Breast epithelium (tissue), 3 donors: ENCODE results near the gene FBXO24.

Source experiments
- POLR2A ChIP-seq: fragments of 450-650 bp; IDR thresholded peaks from one replicate; pipeline ENCODE4 v1.6.1; 2016; ENCODE audit warnings: antibody characterized with exemption, mild to moderate bottlenecking, moderate library complexity
- POLR2AphosphoS5 ChIP-seq, 3 donors: sonication (generic); formaldehyde crosslinking; IDR thresholded peaks; one replicate each; pipeline ENCODE4 v1.6.1; 2017; ENCODE audit warnings: antibody characterized with exemption in 3 of 3
- TF ChIP-seq, protein P1 (sequence below), 3 donors: fragments of 450-650 bp; IDR thresholded peaks; one replicate each; pipeline ENCODE4 v1.5.1; 2016 to 2017; ENCODE audit warnings: antibody characterized with exemption in 3 of 3, mild to moderate bottlenecking in 3 of 3, moderate library complexity in 3 of 3

DNA sequence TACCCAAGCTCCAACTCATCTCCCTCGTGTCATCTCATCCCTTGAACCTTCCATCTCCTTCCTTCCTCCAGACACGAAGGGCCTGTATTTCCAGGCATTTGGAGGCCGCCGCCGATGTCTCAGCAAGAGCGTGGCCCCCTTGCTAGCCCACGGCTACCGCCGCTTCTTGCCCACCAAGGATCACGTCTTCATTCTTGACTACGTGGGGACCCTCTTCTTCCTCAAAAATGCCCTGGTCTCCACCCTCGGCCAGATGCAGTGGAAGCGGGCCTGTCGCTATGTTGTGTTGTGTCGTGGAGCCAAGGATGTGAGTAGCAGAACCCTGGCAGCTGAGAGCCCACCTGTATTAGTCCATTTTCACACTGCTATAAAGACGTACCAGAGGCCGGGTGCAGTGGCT, 5.5 kb downstream of the FBXO24 start:
- no peak for TF ChIP-seq POLR2A
- no peak for TF ChIP-seq POLR2AphosphoS5 (IDR thresholded peaks at IDR 0.05)
- TF ChIP-seq, protein P1, sequence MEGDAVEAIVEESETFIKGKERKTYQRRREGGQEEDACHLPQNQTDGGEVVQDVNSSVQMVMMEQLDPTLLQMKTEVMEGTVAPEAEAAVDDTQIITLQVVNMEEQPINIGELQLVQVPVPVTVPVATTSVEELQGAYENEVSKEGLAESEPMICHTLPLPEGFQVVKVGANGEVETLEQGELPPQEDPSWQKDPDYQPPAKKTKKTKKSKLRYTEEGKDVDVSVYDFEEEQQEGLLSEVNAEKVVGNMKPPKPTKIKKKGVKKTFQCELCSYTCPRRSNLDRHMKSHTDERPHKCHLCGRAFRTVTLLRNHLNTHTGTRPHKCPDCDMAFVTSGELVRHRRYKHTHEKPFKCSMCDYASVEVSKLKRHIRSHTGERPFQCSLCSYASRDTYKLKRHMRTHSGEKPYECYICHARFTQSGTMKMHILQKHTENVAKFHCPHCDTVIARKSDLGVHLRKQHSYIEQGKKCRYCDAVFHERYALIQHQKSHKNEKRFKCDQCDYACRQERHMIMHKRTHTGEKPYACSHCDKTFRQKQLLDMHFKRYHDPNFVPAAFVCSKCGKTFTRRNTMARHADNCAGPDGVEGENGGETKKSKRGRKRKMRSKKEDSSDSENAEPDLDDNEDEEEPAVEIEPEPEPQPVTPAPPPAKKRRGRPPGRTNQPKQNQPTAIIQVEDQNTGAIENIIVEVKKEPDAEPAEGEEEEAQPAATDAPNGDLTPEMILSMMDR (IDR thresholded peaks at IDR 0.05) = no peak
